SW480 (cell line): Measurements from ENCODE around the gene SFXN2.

Experiments
- DNase-seq: peaks from one replicate; pipeline ENCODE4 v3.0.0-alpha.2; 2016; ENCODE audit warnings: low spot score

SFXN2 gene

DNA sequence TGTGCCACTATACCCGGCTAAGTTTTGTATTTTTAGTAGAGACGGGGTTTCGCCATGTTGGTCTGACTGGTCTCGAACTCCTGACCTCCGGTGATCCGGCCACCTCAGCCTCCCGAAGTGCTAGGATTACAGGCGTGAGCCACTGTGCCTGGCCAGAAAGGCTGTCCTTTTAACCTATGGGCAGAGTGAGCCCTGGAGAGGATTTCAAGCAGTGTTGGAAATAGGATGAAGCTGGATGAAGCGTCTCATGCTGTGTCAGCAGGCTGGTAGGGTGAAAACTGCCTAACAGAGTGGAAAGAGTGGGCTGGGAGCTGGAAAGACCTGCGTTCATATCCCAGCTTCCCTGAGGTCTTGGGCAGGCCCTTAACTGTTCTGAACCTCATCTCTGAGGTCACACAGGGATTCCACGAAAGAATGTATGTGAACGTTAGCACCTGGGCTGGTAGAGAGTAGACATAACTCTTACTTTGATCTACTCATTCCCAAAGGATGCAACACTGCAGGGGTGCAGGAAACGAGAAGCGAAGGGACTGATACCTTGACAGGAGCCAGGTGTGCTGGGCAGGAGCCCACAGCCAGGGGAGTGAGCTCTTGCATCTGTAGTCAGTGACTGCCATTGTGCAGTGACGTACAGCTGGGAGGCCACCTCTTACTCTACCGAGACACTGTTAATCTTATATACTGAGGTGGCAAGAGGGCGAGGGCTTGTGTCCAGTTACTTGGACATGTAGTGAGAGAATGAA is 63.4 kb downstream of the SFXN2 start:
- DNase-seq, result peak; percentile 14

DNA sequence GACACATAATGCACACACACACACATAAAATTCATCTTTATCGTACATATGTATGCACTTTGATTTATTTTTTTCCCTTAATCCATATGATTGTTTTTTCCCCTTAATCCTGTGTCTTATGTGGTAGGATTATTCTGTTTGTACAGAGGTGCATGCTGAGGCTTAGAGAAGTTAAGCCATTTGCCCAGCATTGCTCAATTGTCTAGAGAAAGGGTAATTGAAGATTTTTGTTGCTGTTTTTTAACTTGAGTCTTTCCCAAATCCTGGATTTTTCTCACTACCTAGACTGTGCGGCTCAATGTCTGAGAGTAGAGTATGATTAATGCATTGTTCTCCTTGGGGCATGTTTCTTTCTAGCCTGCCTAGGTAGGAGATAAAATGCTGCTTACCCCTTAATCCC is 64.3 kb downstream of the SFXN2 start:
- no peak for DNase-seq

DNA sequence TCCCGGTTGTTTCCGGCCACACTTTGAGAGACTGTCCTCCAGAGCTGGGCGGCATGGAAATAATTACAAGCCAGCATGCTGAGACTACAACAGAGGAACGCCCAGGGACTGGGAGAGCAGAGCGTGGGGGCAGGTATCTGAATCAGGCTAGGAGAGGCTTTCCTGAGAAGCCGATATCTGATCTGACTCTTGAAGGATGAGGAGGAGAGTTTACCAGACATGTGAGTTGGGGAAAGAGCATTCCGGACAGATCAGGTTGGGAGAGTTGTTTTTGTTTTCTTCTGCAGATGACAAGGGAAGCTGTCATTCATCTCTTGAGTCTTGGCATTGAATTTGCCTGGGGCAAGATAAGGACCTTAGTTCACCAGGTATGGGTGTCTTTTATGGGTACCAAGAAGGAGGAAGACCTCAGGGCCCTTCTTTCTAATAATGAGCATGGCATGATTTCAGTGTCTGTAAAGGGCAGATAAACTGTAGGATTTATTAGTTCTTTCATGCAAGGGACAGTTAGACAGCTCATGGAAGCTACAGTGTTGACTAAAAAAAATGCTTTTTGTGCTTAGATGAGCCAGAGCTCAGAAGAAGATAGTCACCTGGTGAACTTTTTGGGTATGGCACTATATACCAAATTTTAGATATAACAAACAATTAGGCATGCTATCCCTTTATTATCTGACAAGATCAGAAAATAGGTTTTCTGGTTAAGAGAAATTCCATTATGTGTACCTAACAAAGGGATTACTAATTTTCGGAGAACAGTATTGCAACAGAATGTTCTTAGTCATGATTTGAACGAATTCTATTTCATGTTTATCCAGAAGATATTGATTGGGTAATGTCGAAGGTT is 65.5 kb downstream of the SFXN2 start:
- DNase-seq, result no peak

DNA sequence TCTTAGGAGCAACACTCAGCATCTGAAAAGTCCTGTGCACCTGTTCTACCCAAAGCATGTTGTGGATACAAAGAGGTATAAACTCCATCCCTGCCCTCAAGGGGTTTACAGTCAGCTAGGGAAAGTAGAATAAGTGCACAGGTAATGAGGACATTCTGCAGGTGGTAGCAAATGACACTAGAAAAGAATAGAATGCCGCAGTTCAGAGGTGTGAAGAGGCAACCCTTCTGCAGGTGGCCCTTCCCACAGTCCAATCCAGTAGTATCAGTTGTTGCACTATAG is 66.0 kb downstream of the SFXN2 start:
- no peak for DNase-seq

DNA sequence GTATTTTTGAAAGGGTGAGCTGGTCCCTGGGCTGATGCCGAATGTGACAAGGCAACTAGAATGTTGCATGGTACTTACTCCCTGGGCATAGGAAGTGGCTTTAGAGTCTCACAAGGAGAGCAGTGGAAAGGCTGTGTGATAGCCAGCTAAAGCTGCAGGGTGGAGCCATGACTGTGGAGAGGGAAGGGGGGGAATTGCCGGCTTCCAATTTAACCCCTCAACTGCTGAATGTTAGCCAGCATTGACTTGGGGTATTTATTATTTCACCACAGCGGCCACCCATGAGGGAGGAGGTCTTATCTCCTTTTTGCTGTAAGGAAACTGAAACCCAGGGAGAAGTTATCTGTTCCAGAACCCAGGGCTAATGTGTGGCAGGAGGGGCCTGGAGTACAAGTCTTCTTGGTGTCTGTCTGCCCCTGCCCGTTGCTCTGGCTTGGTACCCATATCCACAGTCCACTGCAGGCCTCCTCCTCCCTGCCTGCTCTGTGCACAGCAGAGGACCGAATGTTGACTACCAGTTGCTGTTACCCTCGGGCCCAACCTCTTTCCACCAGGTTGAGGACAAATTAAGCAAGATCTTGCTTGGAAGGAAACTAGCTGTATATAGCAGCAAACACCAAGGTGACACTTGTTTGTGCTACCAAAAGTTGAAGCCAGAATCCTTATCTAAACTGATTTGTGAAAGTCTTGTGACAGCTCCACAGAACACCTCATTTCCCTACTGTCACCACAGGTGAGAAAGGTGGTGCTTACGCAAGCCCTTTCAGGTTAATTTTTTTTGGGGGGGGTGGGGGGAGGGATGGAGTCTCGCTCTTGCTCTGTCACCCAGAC is 66.9 kb downstream of the SFXN2 start:
- DNase-seq, result no peak

DNA sequence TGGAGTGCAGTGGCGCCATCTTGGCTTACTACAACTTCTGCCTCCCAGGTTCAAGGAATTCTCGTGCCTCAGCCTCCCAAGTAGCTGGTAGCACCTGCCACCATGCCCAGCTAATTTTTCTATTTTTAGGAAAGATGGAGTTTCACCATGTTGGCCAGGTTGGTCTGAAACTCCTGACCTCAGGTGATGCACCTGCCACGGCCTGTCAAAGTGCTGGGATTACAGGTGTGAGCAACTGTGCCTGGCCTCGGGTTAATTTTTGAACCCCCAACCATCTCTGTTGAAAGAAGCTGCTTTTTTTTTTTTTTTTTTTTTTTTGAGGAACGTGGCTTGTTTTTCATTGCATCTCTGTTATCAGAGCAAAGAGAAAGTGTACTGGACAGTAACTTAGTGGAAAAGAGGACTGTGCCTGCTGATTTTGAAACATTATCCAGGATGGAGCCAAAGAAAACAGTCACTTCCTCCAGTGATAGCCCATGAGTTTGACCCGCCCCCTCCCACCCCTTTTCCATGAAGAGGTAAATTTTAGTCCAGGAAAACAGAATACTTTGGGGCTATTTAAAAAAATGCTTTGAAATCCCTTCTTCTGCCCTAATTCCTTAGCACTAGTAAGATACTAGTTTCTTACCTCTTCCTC is 67.6 kb downstream of the SFXN2 start:
- DNase-seq, result no peak

DNA sequence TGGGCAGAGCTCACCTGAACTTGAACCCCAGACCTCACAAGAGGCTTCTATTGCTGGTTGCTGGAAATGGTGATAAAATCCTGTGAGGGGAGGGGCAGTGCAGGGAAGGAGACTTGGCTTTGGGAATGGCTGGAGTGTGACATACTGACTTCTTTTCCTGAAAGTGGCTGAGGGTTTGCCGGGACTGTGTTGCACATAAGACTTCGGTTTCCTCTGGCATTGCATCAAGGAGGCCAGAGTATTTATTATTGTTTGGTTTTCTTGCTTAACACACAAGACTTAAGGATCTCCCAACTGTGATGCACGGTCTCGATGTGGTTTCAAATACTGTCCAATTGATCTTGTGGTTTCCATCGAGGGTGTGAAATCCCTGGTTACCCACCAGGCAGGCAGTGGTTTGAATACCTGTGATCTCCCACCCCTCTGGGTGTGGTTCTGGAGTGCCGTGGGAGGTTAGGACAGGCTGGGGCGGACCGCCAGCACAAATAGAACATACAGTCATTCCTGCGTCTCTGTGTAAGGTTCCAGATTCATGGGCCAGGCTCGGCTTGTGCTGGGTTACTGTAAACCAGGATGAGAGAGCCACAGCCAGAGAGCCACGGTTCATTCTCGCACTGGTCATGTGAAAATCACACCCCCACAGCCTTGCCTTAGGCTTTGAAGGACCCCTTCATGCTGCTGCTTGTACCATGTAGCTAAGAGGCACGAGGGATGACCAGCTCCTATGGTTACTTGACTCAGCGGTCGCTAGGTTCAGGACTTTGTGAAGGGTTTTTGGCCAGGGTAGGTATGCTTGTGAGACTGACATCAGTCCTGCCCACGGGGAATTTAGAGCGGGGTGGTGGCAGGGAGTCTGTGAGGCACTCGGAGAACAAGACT is 68.5 kb downstream of the SFXN2 start:
- peak; percentile 26 for DNase-seq

DNA sequence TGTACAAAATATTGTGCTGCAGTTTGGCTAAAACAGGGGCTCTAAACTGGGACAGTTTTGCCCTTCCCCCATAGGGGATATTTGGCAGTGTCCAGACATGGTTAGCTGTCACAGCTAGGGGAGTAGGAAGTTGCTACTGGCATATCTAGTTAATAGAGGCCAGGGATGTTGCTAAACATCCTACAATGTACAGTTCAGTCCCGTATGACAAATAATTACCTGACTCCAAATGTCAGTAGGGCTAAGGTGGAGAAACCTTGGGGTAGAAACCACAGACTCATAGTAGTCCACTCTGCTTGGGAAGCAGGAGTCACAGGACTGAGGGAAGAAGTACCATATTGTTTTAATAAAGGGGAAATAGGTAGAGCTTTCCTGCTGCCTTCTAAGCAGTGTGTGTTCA is 69.1 kb downstream of the SFXN2 start:
- no peak for DNase-seq

DNA sequence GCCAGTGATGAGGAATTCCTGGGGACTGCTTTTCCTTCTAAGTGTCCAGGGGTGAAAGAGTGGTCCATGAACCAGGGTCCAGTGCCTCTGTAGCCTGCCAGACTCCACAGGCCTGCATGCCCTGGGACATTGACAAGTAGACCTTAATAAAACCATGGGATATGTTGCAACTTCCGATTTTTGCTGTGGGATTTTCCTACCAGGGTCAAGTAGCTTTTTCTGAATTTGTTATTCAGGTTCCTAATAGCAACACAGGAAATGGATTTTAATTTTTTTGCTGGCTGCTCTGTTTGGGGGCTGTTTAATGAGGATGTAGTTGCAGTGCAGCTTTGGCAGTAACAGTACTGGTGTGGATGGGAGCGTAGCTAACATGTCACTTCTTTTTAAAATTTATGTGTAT is 71.4 kb downstream of the SFXN2 start:
- no peak for DNase-seq

DNA sequence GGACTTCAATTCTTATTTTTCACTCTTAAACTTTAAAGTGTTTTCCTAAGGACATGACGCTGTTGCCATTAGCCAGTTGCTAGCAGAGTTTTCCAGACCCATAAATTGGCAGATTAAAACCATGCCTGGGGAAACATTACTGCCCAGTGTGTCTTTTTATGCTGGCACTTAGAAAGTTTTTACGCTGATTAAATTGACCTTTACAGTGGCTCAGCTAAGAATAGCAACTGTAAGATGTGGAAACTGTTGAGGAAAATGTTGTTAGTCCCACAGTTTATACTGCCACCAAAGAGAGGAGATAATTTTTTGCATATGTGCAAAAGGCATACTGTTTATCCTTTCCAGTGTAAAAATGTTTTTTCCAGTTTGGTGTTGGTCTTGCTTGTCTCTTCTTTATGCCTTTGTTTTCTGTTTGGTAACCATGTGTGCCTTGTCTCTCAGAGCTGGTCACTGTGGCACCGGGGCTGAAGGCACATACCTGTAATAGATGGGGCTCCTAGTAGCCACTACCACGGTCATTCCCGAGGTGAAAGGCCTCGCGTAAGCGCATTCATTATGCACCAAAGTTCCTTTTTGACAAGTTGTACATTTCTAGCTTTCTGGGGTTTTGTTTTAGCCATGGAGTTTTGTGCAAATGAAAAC is 77.4 kb downstream of the SFXN2 start:
- no peak for DNase-seq
